ENCODE data around the gene HTR4. TPM values are rescaled to one million over a fixed set of nuclear protein-coding genes. Genes with fewer than 3 reads are reported as not detected.

Gene HTR4
- total and polyA plus RNA-seq, 2 of the 4 experiments (the other 2 are of a cell fraction), result not detected

DNA sequence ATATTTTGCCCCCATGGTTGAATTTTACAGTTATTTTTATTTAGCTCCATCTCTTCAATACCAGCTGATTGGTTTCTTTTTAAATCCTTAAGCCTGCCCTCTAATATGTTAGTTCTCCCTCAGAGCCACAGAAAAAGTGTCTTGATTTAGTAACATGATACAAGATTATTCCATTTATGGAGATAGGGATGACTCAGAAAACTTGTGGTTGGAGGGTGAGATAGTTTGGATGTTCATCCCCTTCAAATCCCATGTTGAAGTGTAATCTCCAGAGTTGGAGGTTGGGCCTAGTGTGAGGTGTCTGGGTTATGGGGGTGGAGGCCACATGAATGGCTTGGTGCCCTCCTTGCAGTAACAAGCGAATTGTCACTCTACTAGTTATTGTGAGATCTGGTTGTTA, 154.9 kb downstream of the HTR4 start:
- Histone ChIP-seq H3K27ac (ENCODE audit: insufficient read depth, low read length) (no peak overlapping the region), H4K20me1 (ENCODE audit: insufficient read depth, low read length) (no peaks in the 10 kb centered on the region), H4K91ac (ENCODE audit: insufficient read depth, low read depth, low read length) (no peak overlapping the region), H3K18ac (ENCODE audit: low read depth, low read length) (no peak overlapping the region), H2BK20ac (ENCODE audit: low read depth, low read length) (no peak overlapping the region), H3K9me1 (ENCODE audit: insufficient read depth, low read length) (no peaks in the 10 kb centered on the region), H3K4me1 (ENCODE audit: control insufficient read depth, insufficient read depth, low read length) (no peaks in the 10 kb centered on the region), H3K4ac (ENCODE audit: low read depth, low read length) (no peak overlapping the region), H3K4me2 (ENCODE audit: low read depth, low read length) (no peak overlapping the region), H2BK120ac (ENCODE audit: low read depth, low read length) (no peak overlapping the region), H4K8ac (ENCODE audit: low read depth in 2 of 2, low read length in 2 of 2) (no peak overlapping the region), H3K4me3 (ENCODE audit: insufficient read depth, low read depth, low read length) (no peak overlapping the region), H2BK5ac (ENCODE audit: low read depth, low read length, poor library complexity, severe bottlenecking) (no peak overlapping the region), H2AFZ (replicated peaks; ENCODE audit: low read length, poor library complexity) (no peak overlapping the region), H3K9me3 (ENCODE audit: control insufficient read depth, insufficient read depth, low read length) (no peaks in the 10 kb centered on the region), H2AK9ac (replicated peaks; ENCODE audit: low read depth, low read length, poor library complexity) (no peak overlapping the region), H3K79me1 (ENCODE audit: low read depth in 1 of 2, low read length in 2 of 2) (no peaks in the 10 kb centered on the region), H4K5ac (ENCODE audit: low read depth, low read length) (no peak overlapping the region), H3K23ac (ENCODE audit: low read depth, low read length) (no peak overlapping the region), H3K27me3 (ENCODE audit: control insufficient read depth, insufficient read depth, low read length) (no peaks in the 10 kb centered on the region), H2AK5ac (ENCODE audit: low read depth, low read length) (no peak overlapping the region), H3K9ac (ENCODE audit: low read depth, low read length) (no peak overlapping the region), H2BK15ac (ENCODE audit: low read depth, low read length) (no peak overlapping the region), H3K36me3 (ENCODE audit: control insufficient read depth, insufficient read depth, low read length) (no peaks in the 10 kb centered on the region), H3K56ac (ENCODE audit: extremely low read depth, insufficient read depth, low read length) (no peak overlapping the region), H3K14ac (replicated peaks; ENCODE audit: low read depth, low read length) (no peak overlapping the region)
- ChIA-PET CTCF (interaction anchor here (1.5 kb wide), 1 partner anchor 10 kb away, joined by 3 read pairs; no protein-coding TSS in a partner anchor), POLR2A (ENCODE audit: unreplicated experiment) (no interaction called here)
- WGBS, 2 experiments (ENCODE audit: extremely low coverage in 2 of 2, insufficient read length in 1 of 2), result no CpG with 5 or more reads among the region's 1 CpG
- no TSS peak for BruUV-seq (replicated peaks)
- no peak for ATAC-seq (ENCODE audit: low read depth)
- intact Hi-C loops (cut with micrococcal nuclease), result no loop called here
- DNase-seq, result peak; percentile 15
- dilution Hi-C loops (cut with HindIII; ENCODE audit: low sequenced_read_pairs, unreplicated experiment), result no loop called here
- in situ Hi-C loops (cut with MboI; ENCODE audit: low sequenced_read_pairs), result no loop called here
- TF ChIP-seq SMC3 (IDR thresholded peaks at IDR 0.05; ENCODE audit: low read depth, low read length) (no peak), MAFK (IDR thresholded peaks at IDR 0.05; ENCODE audit: low read depth, low read length) (no peak), MAZ (IDR thresholded peaks at IDR 0.05; ENCODE audit: borderline replicate concordance, low read depth, low read length) (no peak), POLR2A (IDR thresholded peaks at IDR 0.05; ENCODE audit: low read depth, low read length) (no peak), RAD21 (IDR thresholded peaks at IDR 0.05; ENCODE audit: low read length) (no peak), RCOR1 (IDR thresholded peaks at IDR 0.05; ENCODE audit: insufficient replicate concordance, low read length) (no peak), CEBPB (IDR thresholded peaks at IDR 0.05; ENCODE audit: low read depth, low read length) (no peak), CHD1 (IDR thresholded peaks at IDR 0.05; ENCODE audit: low read depth, low read length) (no peak), NFE2L2 (IDR thresholded peaks at IDR 0.05; ENCODE audit: low read depth, low read length) (no peak), BHLHE40 (IDR thresholded peaks at IDR 0.05; ENCODE audit: low read depth, low read length) (no peak), RFX5 (IDR thresholded peaks at IDR 0.05; ENCODE audit: low read depth, low read length) (no peak), FOS (IDR thresholded peaks at IDR 0.05; ENCODE audit: low read depth, low read length) (no peak), MXI1 (IDR thresholded peaks at IDR 0.05; ENCODE audit: borderline replicate concordance, low read depth, low read length) (no peak)
- TF ChIP-seq, protein P1, sequence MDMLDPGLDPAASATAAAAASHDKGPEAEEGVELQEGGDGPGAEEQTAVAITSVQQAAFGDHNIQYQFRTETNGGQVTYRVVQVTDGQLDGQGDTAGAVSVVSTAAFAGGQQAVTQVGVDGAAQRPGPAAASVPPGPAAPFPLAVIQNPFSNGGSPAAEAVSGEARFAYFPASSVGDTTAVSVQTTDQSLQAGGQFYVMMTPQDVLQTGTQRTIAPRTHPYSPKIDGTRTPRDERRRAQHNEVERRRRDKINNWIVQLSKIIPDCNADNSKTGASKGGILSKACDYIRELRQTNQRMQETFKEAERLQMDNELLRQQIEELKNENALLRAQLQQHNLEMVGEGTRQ (IDR thresholded peaks at IDR 0.05; ENCODE audit: low read depth, low read length), result no peak
- TF ChIP-seq, protein P2, sequence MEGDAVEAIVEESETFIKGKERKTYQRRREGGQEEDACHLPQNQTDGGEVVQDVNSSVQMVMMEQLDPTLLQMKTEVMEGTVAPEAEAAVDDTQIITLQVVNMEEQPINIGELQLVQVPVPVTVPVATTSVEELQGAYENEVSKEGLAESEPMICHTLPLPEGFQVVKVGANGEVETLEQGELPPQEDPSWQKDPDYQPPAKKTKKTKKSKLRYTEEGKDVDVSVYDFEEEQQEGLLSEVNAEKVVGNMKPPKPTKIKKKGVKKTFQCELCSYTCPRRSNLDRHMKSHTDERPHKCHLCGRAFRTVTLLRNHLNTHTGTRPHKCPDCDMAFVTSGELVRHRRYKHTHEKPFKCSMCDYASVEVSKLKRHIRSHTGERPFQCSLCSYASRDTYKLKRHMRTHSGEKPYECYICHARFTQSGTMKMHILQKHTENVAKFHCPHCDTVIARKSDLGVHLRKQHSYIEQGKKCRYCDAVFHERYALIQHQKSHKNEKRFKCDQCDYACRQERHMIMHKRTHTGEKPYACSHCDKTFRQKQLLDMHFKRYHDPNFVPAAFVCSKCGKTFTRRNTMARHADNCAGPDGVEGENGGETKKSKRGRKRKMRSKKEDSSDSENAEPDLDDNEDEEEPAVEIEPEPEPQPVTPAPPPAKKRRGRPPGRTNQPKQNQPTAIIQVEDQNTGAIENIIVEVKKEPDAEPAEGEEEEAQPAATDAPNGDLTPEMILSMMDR (conservative IDR thresholded peaks at IDR 0.05; ENCODE audit: low read depth, low read length), result no peak
- TF ChIP-seq, protein P3, sequence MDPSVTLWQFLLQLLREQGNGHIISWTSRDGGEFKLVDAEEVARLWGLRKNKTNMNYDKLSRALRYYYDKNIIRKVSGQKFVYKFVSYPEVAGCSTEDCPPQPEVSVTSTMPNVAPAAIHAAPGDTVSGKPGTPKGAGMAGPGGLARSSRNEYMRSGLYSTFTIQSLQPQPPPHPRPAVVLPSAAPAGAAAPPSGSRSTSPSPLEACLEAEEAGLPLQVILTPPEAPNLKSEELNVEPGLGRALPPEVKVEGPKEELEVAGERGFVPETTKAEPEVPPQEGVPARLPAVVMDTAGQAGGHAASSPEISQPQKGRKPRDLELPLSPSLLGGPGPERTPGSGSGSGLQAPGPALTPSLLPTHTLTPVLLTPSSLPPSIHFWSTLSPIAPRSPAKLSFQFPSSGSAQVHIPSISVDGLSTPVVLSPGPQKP (IDR thresholded peaks at IDR 0.05; ENCODE audit: borderline replicate concordance, low read depth, low read length), result no peak

Data from IMR-90 (cell line).